NCI-H2171 (cell line): ENCODE results near the gene MGAT5B.

Experiments
- DNase-seq: peaks from one replicate; lab custom pipeline; 2025; lab: John Stamatoyannopoulos, UW

The MGAT5B gene

DNA sequence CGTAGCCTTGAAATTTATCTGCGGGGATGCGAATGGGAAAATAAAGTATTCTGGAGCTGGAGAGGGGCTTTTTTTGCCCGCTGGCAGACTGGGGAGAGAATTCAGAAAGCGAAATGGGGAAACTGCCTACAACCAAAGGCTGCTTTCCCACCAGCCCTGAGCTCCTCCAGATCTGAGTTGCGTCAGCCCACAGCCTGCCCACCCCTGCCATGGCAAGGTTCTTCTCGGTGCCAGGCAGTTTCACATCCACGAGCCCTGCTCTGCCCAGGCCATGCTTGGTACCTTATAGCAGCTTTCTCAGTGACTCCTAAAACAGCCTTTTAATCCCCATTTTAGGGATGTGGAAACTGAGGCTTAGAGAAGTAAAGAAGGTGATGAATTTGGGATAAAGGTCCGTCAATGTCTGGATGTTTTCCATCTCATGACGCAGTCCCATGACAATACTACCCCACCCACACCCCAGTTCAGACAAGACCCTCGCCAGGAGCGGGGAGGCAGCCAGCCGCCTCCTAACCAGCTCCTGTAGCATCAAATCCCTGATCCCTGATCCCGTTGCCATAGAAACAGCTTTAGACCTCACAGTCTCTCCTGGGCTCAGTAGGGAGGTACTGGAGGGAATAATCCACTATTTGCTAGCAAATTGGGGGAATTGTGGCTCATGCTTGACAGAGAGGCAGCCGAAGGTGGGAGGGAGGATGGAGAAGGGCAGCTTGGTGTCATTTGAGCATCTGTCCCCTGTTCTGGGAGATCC is 113.5 kb downstream of the MGAT5B start:
- no peak for DNase-seq

DNA sequence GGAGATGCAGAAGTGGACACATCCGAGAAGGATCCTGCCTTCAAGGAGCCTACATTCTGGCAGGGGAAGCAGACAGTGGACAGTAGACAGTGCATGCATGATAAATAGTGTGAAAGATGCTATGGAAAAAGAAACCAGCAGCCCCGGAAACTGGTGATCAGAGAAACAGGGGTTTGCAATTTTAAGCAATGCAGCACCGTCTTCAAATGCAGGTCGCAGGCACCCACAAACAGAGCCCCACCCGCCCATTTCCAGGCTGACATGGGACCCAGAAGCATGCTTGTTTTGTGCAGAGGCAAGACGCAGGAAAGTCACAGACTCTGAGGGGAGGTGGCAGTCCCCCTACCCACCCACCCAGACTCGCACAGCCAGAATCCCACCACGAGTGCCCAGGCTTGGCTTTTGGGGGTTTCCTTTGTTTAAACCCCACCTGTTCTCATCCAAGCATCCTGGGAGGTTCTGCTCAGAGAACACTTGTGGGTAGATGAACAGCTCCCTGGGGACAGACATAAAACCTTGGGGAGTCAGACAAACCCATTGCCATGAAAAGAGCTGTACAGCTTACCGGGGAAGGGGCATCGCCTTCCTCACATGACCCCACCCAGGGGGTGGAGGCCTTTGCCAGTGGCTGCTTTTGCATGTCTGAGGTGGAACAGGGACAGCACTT is 114.3 kb downstream of the MGAT5B start:
- no peak for DNase-seq

DNA sequence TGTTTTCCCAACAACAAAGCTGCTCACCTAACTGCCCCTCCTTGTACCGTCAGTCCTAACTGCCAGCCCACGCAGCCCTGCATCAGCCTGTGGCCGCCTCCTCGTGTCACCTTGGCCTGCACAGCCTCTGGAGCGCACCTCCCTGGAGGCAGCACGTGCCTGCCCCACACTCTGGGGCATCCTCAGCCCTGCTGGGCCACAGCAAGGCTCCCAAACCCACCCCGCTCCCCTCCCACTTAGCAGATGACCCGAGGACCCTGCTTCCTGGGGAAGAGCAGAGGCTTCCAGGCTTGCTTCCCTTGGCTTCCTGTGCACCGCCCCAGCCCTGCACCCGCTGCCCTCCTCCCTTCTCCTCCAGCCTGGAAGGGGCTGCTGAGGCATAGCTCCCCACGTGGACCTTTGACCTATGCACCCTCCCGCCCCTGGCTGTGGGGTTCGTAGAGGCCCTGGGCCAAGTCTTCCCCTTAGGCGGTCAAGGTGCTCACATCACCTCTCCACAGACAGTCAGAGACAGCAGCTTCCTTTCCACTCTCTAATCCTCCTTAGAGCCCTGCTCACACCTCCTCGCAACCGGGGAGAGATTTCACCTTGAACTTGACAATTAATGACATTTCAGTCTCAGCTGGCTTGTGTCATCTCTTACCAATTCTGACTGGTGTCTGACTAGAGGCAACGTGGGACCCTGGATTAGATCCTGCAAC is 115.0 kb downstream of the MGAT5B start:
- DNase-seq = no peak

DNA sequence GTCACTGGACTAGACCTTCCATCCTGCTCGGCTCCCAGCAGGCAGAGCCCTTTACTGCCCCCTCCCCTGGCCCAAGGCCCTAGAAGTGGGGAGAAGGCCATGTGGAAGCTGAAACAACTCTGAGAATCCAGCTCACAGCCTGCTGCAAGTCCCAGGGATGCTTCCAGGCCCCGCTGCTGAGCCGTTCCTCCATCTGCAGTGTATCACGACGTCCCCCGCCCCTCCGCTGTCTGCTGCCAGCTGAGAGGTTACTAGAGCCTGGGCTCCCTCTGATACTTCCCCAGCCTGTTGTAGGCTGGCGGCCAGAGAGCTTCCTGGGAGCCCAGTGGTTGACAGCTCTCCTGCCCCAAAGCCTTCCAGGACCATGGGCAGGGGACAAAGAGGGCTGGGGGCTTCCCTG is 118.2 kb downstream of the MGAT5B start:
- no peak for DNase-seq

DNA sequence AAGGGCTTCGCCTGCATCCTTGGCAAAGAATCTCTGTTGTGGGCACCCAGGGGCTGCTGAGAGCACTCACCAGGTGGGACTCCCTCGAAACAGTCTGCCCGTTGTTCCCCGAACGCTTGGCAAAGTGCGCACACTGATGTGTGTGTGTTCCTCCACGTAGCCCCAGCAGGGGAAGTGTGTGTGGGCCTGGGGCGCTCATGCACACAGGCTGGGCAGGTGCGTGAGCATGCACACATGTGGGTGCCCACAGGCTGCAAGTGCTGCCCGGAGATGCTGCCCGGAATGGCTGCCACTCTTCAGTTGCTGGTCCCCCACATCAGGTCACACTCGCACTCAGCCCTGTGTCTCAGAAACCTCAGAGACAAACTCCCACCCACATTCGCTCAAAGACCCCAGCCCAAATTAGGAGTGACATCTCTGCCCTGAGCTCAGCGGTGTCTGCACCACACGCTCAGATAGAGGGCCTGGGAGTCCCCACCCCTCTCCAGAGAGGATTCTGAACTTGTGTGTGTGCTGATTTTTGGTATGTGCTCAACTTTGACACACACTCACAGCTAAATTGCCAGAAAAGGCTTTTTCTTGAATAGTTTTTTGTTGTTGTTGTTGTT is 119.4 kb downstream of the MGAT5B start:
- no peak for DNase-seq

DNA sequence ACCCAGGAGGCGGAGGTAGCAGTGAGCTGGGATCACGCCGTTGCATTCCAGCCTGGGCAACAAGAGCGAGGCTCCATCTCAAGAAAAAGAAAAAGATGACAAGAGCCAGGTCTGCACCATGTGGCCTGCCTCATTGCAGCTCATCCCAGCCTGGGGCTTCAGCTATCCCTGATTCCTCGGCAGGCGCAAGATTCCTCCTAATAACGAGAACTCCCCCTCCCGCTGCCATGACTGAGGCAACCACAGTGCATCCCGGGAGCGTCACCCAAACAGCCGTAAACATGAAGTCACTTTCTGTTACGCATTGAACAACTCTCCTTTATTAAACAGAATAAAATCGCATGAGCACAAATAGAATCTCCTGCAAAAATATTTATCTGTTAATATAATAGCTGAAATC is 120.6 kb downstream of the MGAT5B start:
- DNase-seq = no peak

DNA sequence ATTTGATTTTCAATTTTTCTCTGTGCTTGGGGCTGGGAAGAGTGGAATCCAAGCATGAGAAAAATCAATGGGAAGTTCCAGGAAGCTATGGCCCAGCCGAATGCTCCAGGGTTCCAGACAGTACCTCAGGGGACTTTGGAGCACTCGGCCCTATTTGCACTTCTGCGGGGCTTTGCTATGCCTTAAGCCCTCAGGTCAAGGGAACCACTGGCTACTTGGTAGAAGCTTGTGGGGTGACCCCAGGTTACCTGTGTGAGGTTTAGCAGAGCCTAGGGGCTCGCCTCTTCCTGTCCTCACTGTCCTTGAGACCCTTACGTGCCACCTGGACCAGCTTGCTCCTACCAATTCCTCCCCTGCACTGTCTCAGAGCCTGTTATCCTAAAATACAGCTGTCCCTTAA is 121.3 kb downstream of the MGAT5B start:
- no peak for DNase-seq

DNA sequence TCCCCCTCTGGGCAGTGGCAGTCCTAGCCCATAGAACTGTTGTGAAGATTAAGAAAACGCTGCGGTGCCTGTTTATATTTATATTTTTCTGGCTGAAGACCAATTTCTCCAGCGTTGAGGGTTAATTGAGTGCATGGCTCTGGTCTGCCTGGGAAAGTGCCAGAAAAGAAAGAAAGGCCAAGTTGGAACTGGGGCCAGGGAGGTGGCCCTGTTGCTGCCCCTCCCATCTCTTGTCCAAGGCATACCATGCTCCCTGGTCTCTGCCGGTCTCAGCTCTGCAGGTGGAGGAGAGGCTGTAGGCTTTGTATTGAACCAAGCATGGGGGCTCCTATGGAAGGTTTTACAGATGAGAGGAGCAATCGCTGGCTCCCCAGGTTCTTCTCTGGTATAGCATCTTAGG is 124.7 kb downstream of the MGAT5B start:
- DNase-seq = no peak

DNA sequence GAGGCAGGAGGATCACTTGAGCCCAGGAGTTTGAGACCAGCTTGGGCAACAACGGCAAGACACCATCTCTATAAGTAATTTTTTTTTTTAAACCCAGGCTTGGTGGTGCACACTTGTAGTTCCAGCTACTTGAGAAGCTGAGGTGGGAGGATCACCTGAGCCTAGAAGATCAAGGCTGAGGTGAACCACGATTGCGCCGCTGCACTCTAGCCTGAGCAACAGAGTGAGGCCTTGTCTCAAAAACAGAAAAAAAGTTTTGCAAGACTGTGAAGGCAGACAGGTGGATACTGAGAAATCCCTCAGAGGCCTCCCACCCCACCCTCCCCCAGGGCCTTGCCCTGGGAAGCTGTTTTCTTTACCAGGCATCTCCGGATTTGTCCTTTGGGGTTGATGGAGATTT is 125.4 kb downstream of the MGAT5B start:
- no peak for DNase-seq

DNA sequence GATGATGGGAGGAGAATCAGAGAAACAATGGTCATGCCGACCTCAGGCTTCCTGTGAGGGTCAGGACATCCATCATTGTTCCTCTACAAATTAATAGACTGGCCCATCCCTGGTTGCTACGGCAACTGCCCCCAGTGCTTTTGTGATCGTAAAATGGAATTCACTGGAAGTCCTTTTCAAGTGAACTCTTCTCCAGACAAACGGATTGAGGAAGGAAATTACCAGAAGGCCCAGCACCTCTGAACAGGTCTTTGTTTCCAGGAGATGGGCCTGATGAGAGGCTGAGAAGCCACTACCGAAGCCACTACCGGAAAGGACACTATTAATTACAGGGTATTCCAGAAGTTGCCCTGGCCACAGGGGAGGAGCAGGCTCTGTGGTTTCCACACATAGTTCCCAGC is 126.0 kb downstream of the MGAT5B start:
- no peak for DNase-seq

DNA sequence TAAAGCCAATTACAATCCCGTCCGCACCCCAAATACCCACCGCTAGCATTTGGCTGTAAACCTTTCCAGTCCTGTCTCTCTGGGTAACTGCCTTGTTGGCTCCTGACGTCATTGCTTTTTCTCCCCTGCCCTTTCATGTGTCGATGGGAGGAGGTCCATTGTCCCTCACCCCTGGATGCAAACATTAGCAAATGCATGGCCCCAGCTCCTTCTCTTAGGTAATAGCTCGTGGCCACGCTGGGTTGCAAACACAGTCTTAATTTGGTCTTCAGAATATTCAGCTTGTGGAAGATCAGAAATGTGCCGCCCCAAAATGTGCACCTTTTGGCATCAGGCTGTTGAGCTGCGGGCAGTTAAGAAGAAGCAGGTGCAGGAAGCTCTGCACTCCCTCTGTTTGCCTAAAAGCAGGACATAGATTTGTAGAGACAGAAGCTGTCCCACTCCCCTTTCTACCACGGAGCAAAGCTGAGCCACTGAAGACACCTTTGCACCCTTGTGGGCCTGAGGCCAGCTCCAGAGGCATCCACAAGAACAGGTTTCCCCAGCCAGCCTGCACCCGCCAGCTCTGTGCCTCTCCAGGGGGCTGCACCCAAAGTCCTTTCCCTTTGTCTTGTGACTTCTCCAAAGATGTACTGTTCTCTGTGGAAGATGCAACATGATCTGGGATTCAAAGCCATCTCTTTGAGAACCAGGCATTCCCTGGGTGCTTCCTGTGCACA is 127.3 kb downstream of the MGAT5B start:
- no peak for DNase-seq

DNA sequence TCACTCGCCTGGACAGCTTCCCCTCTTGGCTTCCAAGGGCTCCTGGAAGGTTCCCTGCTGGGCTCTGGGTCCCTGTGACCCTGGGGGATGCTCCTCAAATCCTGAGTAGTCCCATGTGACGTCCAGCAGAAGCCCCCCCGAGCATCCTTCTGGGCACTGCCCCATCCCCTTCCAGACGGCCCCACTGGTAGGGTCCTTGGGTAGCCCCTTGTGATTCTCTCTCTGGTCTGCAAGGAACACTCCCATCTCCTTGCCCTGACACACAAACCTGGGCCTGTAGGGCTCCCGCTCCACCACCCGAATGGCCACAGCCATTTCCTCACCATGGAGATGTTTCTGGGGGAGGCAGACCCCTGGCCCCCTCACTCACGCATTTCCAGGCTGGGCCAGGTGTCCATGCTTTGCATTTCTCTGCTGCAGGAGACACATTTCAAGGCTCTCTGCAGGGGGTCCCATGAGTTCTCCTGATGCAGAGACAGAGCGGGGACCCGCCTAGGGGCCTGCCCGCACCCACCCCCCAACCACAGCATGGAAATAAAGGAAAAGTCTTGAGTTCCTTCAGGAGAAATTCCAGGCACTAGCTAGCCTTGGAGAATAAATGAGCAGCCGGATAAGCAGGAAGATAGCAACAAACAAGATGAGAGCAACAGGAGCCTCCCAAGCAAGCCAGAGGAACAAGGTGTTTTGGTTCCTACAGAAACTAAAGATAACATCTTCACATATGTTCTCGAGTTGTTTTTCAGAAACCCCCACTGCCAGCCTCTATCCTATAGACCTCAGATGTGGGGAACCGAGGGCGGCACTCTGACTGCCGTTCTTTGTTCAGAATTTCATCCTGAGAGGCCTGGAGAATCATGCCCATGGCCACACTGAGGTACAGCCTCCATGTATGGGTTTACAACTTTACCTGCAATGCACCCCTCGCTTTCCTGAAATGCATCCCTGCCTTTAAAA is 128.8 kb downstream of the MGAT5B start:
- DNase-seq = no peak

DNA sequence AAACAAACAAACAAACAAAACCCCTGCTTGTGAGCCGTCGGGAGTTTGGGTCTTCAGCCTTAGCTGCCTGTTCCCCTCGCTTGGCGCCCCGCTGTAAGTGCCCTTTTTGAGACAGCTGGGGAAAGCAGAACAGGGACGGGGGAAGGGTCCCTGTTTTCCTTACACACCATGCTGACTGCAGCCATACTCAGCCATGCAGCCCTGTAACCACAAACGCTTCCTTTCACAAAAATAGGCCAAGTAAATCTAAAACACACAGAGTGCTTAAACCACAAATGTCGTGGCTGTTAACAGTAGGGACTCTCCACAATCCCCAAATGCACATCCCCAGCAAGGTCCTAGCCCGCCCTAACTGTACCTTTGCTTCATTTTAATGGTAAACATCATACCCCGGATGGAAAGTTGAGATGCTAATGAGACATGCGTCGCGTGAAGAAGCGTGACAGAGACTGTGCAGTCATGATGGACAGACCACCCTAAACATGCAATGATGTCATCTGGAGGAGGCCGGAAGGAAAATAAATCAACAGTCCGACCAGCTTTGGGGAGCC is 129.9 kb downstream of the MGAT5B start:
- DNase-seq = no peak

DNA sequence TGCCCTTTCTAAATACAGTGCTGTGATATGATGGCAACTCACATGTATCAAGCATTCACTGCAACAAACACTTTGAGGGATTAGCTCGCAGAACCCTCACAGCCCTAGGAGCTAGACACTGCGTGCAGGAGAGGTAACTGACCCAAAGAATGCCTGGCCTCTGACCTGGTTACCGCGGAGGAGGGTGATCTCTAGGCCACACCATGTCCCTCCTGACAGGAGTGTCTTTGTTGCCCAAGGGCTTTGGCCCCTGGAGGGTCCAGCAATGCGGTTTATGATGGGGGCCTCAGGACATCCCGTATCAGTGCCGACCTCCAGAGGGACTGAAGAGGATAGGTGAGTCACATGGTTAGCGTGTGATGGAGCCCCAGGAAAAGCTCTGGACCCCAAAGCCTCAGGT is 130.6 kb downstream of the MGAT5B start:
- no peak for DNase-seq
